GM12891 (cell line): ENCODE data around the gene IFNLR1.

ENCODE experiments used
- PAX5 ChIP-seq: IDR thresholded peaks from 2 replicates; pipeline ENCODE4 v1.6.1; 2011; ENCODE audit warnings: low read length, moderate library complexity, mild to moderate bottlenecking; ENCODE audit not compliant: insufficient read depth, severe bottlenecking
- POLR2A ChIP-seq: IDR thresholded peaks from 2 replicates; pipeline ENCODE4 v1.6.1; 2011; ENCODE audit warnings: low read depth, low read length, control low read depth
- POLR2AphosphoS5 ChIP-seq: IDR thresholded peaks from 2 replicates; pipeline ENCODE4 v1.6.1; 2011; ENCODE audit warnings: low read depth, low read length, control low read depth
- TAF1 ChIP-seq: IDR thresholded peaks from 2 replicates; pipeline ENCODE4 v1.6.1; 2011; ENCODE audit warnings: low read depth, low read length, control low read depth

GRCh38 chr1:24195136-24195535 is 8.0 kb upstream of the IFNLR1 start:
- TF ChIP-seq POLR2A = no peak
- TF ChIP-seq PAX5 = no peak
- TF ChIP-seq POLR2AphosphoS5 = no peak
- no peak for TF ChIP-seq TAF1
